Activated CD4-positive, CD25-positive, alpha-beta regulatory T cell (primary cell): Measurements from ENCODE around the gene TRIP12.
"Not testable (repeated sequence)": the region's sequence is repeated elsewhere in the genome, so short reads cannot be mapped to it uniquely, and the experiment has no call there.

ENCODE experiments used
- DNase-seq, 4 experiments: peaks; one replicate each; lab custom pipeline; 2025; lab: John Stamatoyannopoulos, UW

TRIP12 gene

DNA sequence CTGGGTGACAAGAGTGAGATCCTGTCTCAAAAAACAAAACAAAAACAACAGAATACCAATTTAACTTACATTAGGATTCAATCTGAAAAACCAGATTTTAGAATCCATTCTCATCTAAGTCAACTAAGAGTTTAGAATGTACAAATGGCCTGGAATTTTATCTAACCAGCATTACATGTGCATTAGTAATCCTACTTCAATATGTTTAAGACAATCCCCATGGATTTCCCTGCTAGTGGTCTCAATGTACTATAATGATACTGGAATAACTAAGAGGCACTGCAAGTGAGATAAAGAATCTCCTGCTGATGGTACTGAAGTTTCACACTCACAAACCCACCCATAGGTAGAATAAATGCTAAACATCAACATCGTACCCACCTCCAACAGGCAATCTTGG, 153.6 kb downstream of the TRIP12 start:
- no peak for DNase-seq

DNA sequence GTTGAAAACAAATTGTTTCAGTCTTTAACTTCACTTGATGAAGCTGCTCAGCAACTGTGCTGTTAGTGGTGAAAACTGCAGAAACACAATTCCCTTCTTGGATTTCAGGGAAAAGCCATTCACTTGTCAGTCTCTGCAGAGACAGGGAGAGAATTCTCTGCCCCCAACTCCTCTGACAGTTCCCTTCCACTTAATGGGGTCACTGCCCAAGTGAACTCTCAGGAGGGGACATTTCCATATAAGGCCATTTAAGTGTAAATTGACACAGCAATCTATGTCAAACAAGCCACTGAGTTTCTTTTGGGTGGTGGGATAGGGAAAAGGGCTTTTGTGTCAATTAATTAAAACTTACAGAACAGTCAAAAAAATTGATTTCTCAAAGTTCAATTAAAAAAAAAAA, 156.1 kb downstream of the TRIP12 start:
- no peak for DNase-seq

GRCh38 chr2:229761663-229762062, 160.1 kb downstream of the TRIP12 start:
- no peak for DNase-seq

- DNase-seq = not testable (repeated sequence)
Measured at GRCh38 chr2:229757462-229757861, 164.3 kb downstream of the TRIP12 start.

DNA sequence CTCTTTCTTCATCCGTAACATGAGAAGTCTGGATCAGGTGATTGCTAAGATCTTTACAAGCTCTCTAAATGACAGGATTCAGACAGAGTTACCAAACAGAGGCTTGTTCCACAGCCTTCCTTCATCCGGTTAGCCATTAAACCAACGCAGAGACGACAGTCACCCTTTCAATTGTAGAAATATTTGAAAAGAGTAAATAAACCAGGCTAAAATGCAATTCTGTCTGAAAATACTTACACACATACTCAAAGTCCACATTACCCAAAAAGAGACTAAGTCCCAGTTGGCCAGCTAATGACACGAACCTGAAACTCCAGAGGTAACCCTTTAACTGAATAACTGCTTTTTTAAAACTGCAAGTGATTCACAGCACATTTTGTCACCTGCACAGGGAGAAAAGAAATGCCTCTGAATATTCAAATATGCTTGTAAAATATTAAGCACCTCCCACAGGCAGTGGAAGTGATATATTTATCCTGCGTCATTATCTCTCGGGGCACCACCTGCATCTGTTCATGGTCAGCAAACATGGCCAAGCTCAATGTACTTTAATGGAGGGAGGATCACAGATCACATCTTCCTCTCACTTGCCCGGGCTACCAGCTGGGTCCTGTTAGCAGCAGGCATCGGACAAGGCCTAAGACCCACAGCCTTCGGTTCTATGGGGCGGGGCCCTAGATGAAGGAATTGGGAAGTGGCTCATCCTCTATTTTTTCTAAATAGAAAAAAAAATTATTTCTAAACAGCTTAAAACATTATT, 168.7 kb downstream of the TRIP12 start:
- DNase-seq = no peak

- no peak for DNase-seq
Measured at GRCh38 chr2:229749779-229750178, 172.0 kb downstream of the TRIP12 start.

DNA sequence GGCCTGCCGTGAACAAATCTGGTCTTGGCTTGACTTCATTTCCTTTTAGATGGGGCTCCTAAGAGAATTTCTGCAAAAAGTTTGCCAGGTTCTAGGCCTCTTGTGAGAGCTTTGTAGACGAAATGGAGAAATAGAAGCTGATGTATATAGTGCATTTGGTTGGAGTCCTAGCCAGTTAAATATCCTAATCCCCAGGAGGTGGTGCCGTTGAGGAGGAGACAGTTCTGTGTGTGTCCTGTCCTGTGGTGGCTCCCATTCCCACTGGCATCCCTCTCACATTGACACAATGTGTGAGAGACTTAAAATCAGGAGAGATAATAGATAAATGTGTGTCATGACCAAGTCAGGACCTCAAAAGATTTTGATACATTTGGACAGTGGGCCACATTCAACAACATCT, 172.9 kb downstream of the TRIP12 start:
- no peak for DNase-seq

DNA sequence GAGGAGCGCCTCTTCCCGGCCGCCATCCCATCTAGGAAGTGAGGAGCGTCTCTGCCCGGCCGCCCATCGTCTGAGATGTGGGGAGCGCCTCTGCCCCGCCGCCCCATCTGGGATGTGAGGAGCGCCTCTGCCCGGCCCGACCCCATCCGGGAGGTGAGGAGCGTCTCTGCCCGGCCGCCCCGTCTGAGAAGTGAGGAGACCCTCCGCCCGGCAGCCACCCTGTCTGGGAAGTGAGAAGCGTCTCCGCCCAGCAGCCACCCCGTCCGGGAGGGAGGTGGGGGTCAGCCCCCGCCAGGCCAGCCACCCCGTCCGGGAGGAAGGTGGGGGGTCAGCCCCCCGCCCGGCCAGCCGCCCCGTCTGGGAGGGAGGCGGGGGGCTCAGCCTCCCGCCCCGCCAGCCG, 179.1 kb downstream of the TRIP12 start:
- DNase-seq = not testable (repeated sequence)

DNA sequence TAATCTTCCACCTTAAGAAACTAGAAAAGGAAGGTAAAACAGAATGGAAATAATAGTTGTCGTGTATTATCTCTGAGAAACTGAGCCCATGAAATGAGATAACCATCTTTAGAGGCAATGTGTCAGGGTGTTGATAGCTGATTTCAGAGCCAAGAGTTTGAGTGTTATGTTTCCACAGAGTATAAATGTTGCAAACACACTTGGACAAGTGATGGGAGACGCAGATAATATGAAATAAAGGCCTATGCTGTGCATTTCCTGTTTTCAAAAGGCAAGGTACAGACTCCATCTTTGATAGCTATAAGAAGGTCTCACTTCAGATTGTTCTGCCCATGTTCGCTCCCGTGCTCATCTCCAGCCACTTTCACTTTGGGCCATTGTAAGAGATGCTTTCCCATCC, 181.5 kb downstream of the TRIP12 start:
- no peak for DNase-seq

GRCh38 chr2:229738024-229738625, 183.7 kb downstream of the TRIP12 start:
- no peak for DNase-seq

- DNase-seq = no peak
Measured at GRCh38 chr2:229734410-229734809, 187.4 kb downstream of the TRIP12 start.

DNA sequence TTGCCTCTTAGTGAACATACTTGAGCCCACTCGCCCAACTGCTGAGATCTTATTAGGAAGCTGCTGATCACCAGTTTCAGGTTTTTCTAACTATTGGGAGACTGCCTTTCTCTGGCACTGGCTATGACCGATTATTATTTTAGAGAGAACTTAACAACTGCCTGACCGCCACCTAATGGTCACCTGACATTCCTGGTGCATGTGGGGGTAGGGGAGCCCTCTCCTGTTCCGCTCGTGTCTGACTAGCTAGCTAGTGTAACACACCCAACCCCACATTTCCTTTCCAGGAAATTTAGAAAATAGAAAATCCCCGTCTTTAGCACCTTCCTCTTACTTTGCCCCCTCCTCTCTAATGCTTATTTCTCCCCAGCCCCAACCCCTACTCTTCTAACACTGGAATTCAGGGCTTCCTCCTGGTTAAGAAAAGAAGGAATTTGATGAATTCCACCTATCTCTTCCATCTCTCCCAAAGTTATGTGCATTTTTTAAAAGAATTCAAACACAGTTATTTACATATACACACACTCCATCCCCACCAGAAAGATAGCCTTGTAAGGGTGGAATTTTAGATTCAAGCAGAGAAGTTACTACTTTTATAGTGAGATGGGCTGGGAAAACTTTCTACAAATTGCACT, 188.1 kb downstream of the TRIP12 start:
- DNase-seq = no peak

DNA sequence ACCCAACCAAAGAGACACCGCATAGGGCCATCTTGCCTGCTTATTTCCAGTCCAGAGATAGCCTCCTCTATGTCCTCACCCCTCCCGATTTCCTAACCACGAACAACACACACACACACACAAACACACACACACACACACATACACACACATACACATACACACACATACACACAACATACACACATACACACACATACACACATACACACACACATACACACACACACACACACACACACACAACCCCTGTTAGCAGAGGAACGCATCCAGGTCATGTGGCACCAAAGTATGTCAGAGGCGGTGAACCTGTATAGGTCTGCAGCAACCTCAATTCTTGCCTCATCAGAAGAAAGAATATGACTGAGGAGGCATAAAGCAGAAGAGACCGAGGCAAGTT, 188.9 kb downstream of the TRIP12 start:
- no peak for DNase-seq

- no peak for DNase-seq
Measured at GRCh38 chr2:229731916-229732315, 189.9 kb downstream of the TRIP12 start.

DNA sequence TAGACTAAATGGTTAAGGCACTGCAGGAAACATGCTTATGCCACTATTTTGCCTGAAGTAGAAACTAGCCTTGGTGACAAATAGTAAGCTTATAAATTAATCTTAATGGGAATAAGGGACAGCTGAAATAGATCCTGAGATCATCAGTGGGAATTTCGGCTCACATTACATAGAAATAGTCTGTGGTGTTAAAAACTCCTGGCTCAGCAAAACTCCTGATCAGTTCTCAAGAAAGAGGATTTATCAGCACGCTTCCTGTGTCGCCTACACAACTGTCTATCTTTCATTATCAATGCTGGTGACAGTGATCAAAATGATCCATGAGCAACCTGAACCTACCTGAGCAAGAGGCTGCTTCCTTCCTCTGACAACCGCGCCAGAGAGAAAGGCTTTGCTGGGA, 190.4 kb downstream of the TRIP12 start:
- no peak for DNase-seq

- no peak for DNase-seq
Measured at GRCh38 chr2:229728370-229728769, 193.4 kb downstream of the TRIP12 start.

DNA sequence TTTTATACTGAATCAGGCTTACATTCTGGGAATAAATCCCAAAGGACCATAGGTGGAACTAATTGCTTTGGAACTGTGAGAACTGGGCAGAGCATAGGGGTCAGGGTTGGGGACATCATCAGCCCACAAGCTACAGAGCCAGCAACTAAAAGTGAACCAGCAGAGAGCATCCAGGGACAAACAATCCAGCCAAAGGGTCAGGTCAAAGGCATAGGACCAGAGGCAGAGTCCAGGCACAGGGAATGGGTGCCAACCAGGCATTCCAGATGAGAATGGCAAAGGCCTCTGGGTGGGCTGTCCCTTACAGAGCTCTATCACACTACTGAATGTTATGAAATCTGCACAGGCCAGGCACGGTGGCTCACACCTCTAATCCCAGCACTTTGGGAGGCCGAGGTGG, 195.2 kb downstream of the TRIP12 start:
- no peak for DNase-seq

DNA sequence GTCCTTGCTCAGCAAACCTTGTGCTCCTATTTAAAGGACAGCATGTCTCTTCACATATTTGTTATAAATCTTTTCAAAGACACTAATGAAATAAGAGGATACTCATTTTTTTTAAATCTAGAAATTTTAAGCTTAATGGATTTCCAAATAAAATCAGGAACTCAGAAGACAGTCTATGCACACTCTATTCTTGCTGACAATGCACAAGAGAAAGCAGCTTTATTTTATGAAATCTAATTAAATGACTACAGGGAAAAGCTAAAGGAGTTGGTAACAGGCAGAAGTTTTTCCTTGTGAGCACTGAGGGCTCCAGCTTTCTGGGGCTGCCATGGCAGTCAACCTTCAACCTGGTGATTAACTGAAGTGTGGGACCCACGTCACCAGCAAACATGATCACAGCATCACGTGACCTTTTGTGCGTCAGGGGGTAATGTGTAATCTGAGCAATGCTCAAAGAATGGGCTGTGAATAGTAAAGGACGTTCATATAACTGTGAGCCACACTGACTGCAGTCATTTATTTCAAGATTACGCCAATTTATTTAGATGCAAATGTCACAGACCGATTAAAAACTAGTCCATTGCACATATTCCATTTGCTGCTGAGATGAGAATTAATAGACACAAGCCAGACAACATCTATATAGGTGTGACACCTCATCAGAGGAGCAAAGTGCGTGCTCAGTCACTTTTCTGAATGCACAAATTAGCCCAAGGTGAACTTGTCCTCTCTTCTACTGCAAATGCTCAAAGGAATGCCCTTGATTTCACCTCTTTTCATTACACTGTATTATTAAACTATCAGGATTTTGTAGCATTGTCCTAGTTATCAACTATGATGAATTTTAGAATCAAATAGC, 195.9 kb downstream of the TRIP12 start:
- DNase-seq = no peak

- not testable (repeated sequence) for DNase-seq
Measured at GRCh38 chr2:229723192-229723591, 198.6 kb downstream of the TRIP12 start.

- no peak for DNase-seq
Measured at GRCh38 chr2:229719926-229720647, 201.7 kb downstream of the TRIP12 start.

DNA sequence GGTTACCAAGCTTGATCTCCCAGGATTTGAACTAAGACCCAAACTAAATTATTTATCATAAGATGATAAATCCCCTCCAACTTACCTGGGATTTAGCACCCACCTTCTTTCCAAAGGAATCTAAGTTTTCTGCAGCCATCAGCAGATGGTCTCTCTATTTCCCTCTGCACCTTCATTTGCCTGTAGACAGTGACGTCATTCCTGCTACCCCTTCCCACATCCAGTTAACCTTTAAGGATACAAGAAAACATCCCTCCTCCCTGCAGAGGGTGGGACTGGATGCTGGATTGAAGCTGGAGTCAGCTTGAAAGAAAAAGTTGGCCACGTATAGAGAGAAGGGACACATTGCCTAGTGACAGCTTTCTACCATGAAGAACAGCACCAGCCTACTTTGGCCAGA, 203.8 kb downstream of the TRIP12 start:
- no peak for DNase-seq
